GM12892 (cell line): ENCODE results near the gene MXRA7.

ENCODE experiments used
- POLR2A ChIP-seq: IDR thresholded peaks from 2 replicates; pipeline ENCODE4 v1.6.1; 2011; ENCODE audit warnings: low read depth, low read length, control low read depth
- TAF1 ChIP-seq: IDR thresholded peaks from 2 replicates; pipeline ENCODE4 v1.6.1; 2011; ENCODE audit warnings: low read depth, mild to moderate bottlenecking, control low read depth, low read length, borderline replicate concordance

- TF ChIP-seq TAF1 (no peak), POLR2A (no peak)
Observed at GRCh38 chr17:76658242-76658662, 52.5 kb downstream of the MXRA7 start.
